ENCODE results near the gene CCSAP.

Gene CCSAP

GRCh38 chr1:229376521-229376920, 33.7 kb upstream of the CCSAP start:
- Histone ChIP-seq H3K4me2 (ENCODE audit: low read length) (no peak overlapping the region), H3K9me2 (replicated peaks; ENCODE audit: control insufficient read depth, low read length) (no peaks in the 10 kb centered on the region), H4K20me1 (ENCODE audit: control insufficient read depth, insufficient read depth, low read depth, low read length) (no peaks in the 10 kb centered on the region), H3F3A (ENCODE audit: control insufficient read depth, insufficient read depth) (no peaks in the 10 kb centered on the region), H3K79me2 (ENCODE audit: control insufficient read depth, low read length) (no peaks in the 10 kb centered on the region), H3K4me3 (ENCODE audit: low read length) (no peak overlapping the region), H3K4me1 (ENCODE audit: control insufficient read depth, low read length) (no peaks in the 10 kb centered on the region), H3K27ac (ENCODE audit: low read depth, low read length) (no peak overlapping the region), H3K27me3 (ENCODE audit: control insufficient read depth, low read length) (peaks cover 23% of the 10 kb centered on the region; the same call in 1 of the 2 replicates), H3K36me3 (ENCODE audit: control insufficient read depth, low read length) (no peaks in the 10 kb centered on the region), H3K9me3 (ENCODE audit: control insufficient read depth, insufficient read depth, low read length) (no peaks in the 10 kb centered on the region)
- no peak for TF ChIP-seq EZH2phosphoT487 (IDR thresholded peaks at IDR 0.05; ENCODE audit: borderline replicate concordance, low read length)
- no peak for TF ChIP-seq CTCF (IDR thresholded peaks at IDR 0.05; ENCODE audit: low read depth, low read length, poor library complexity, severe bottlenecking)

- TF ChIP-seq EZH2phosphoT487 (IDR thresholded peaks at IDR 0.05; ENCODE audit: borderline replicate concordance, low read length) (no peak), CTCF (IDR thresholded peaks at IDR 0.05; ENCODE audit: low read depth, low read length, poor library complexity, severe bottlenecking) (no peak)
- Histone ChIP-seq H3K4me2 (ENCODE audit: low read length) (no peak overlapping the region), H3K9me3 (ENCODE audit: control insufficient read depth, insufficient read depth, low read length) (no peaks in the 10 kb centered on the region), H3K4me1 (ENCODE audit: control insufficient read depth, low read length) (no peaks in the 10 kb centered on the region), H3F3A (ENCODE audit: control insufficient read depth, insufficient read depth) (no peaks in the 10 kb centered on the region), H3K9me2 (replicated peaks; ENCODE audit: control insufficient read depth, low read length) (no peaks in the 10 kb centered on the region), H3K36me3 (ENCODE audit: control insufficient read depth, low read length) (no peaks in the 10 kb centered on the region), H3K27me3 (ENCODE audit: control insufficient read depth, low read length) (peaks cover 23% of the 10 kb centered on the region), H3K4me3 (ENCODE audit: low read length) (no peak overlapping the region), H3K27ac (ENCODE audit: low read depth, low read length) (no peak overlapping the region), H3K79me2 (ENCODE audit: control insufficient read depth, low read length) (no peaks in the 10 kb centered on the region), H4K20me1 (ENCODE audit: control insufficient read depth, insufficient read depth, low read depth, low read length) (no peaks in the 10 kb centered on the region)
Observed at GRCh38 chr1:229374485-229374884, 31.6 kb upstream of the CCSAP start.

GRCh38 chr1:229373395-229373794, 30.5 kb upstream of the CCSAP start:
- Histone ChIP-seq H3K27ac (ENCODE audit: low read depth, low read length) (no peak overlapping the region), H3F3A (ENCODE audit: control insufficient read depth, insufficient read depth) (no peaks in the 10 kb centered on the region), H3K9me2 (replicated peaks; ENCODE audit: control insufficient read depth, low read length) (no peaks in the 10 kb centered on the region), H3K4me3 (ENCODE audit: low read length) (no peak overlapping the region), H4K20me1 (ENCODE audit: control insufficient read depth, insufficient read depth, low read depth, low read length) (no peaks in the 10 kb centered on the region), H3K79me2 (ENCODE audit: control insufficient read depth, low read length) (no peaks in the 10 kb centered on the region), H3K9me3 (ENCODE audit: control insufficient read depth, insufficient read depth, low read length) (no peaks in the 10 kb centered on the region), H3K4me2 (ENCODE audit: low read length) (no peak overlapping the region), H3K36me3 (ENCODE audit: control insufficient read depth, low read length) (no peaks in the 10 kb centered on the region), H3K27me3 (ENCODE audit: control insufficient read depth, low read length) (peaks cover 26% of the 10 kb centered on the region), H3K4me1 (ENCODE audit: control insufficient read depth, low read length) (no peaks in the 10 kb centered on the region)
- no peak for TF ChIP-seq CTCF (IDR thresholded peaks at IDR 0.05; ENCODE audit: low read depth, low read length, poor library complexity, severe bottlenecking)
- no peak for TF ChIP-seq EZH2phosphoT487 (IDR thresholded peaks at IDR 0.05; ENCODE audit: borderline replicate concordance, low read length)

- H3K4me3 ChIP-seq (ENCODE audit: low read length), result no peak overlapping the region
- no peaks in the 10 kb centered on the region for H3K9me3 ChIP-seq (ENCODE audit: control insufficient read depth, insufficient read depth, low read length)
- no peaks in the 10 kb centered on the region for H3K9me2 ChIP-seq (replicated peaks; ENCODE audit: control insufficient read depth, low read length)
- no peaks in the 10 kb centered on the region for H4K20me1 ChIP-seq (ENCODE audit: control insufficient read depth, insufficient read depth, low read depth, low read length)
- H3K27ac ChIP-seq (ENCODE audit: low read depth, low read length), result no peak overlapping the region
- no peaks in the 10 kb centered on the region for H3K79me2 ChIP-seq (ENCODE audit: control insufficient read depth, low read length)
- TF ChIP-seq EZH2phosphoT487 (IDR thresholded peaks at IDR 0.05; ENCODE audit: borderline replicate concordance, low read length), result no peak
- no peak for TF ChIP-seq CTCF (IDR thresholded peaks at IDR 0.05; ENCODE audit: low read depth, low read length, poor library complexity, severe bottlenecking)
- no peaks in the 10 kb centered on the region for H3K4me1 ChIP-seq (ENCODE audit: control insufficient read depth, low read length)
- no peaks in the 10 kb centered on the region for H3F3A ChIP-seq (ENCODE audit: control insufficient read depth, insufficient read depth)
- H3K4me2 ChIP-seq (ENCODE audit: low read length), result no peak overlapping the region
- H3K27me3 ChIP-seq (ENCODE audit: control insufficient read depth, low read length), result peaks cover 30% of the 10 kb centered on the region
- H3K36me3 ChIP-seq (ENCODE audit: control insufficient read depth, low read length), result no peaks in the 10 kb centered on the region
Observed at GRCh38 chr1:229372251-229372650, 29.4 kb upstream of the CCSAP start.
